ENCODE measurements around the gene UVRAG. TPM values are rescaled to one million over a fixed set of nuclear protein-coding genes. Genes with fewer than 3 reads are reported as not detected.

The UVRAG gene
- total RNA-seq, 1 donor from 2014 or later, result 103 TPM

DNA sequence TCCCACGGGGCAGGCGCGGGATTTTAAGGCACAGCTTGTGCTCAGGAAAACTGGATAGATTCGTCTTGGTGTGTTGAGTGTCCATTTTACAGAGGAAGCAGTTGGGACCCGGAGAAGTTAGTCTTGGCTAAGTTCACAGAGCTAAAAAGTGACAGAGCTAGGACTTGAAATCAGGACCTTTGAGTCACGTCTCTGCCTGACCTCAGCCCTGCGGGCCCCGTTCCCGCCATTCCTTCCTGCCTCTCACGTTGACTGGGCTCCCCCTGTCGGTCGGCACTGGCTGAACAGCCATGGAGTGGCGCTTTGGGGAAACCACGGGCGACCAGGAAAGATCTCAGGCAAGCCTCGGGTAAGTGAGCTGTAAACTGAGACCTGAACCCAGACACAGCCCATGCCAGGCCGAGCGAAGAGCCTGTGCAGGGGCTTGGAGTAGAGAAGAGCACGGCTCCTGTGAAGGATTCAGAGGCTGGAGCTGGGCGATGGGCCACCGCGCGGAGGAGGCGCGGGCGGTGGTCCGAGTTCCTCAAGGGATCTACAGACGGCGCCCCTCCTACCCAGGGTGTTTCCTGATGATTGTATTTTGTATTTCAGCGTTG is 337.2 kb downstream of the UVRAG start:
- peaks cover 22% of the 10 kb centered on the region for H3K4me1 Mint-ChIP-seq
- no peaks in the 10 kb centered on the region for H3K9me3 Mint-ChIP-seq
- DNase-seq (peak; percentile 68), ATAC-seq (ENCODE audit: low read depth) (peak; percentile 88)
- TF ChIP-seq, protein P1, sequence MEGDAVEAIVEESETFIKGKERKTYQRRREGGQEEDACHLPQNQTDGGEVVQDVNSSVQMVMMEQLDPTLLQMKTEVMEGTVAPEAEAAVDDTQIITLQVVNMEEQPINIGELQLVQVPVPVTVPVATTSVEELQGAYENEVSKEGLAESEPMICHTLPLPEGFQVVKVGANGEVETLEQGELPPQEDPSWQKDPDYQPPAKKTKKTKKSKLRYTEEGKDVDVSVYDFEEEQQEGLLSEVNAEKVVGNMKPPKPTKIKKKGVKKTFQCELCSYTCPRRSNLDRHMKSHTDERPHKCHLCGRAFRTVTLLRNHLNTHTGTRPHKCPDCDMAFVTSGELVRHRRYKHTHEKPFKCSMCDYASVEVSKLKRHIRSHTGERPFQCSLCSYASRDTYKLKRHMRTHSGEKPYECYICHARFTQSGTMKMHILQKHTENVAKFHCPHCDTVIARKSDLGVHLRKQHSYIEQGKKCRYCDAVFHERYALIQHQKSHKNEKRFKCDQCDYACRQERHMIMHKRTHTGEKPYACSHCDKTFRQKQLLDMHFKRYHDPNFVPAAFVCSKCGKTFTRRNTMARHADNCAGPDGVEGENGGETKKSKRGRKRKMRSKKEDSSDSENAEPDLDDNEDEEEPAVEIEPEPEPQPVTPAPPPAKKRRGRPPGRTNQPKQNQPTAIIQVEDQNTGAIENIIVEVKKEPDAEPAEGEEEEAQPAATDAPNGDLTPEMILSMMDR (IDR thresholded peaks at IDR 0.05), result no peak
- H3K4me3 Mint-ChIP-seq, result peak overlapping the region; percentile 80
- CTCF ChIA-PET, result interaction anchor here (0.6 to 2.5 kb wide), 27 partner anchors 12 to 446 kb away, joined by 3 to 27 read pairs (median 4); partner anchors contain the start of gene UVRAG
- H3K36me3 Mint-ChIP-seq (ENCODE audit: low read depth), result no peaks in the 10 kb centered on the region
- intact Hi-C loops (cut with micrococcal nuclease), result loop anchor here (1.0 to 5.0 kb wide), 5 partner anchors 55 to 605 kb away; partner anchors contain the start of gene WNT11
- POLR2A ChIA-PET, result interaction anchor here (0.6 to 0.8 kb wide), 3 partner anchors 172 to 271 kb away, joined by 3 to 10 read pairs (median 9); no protein-coding TSS in a partner anchor
- H3K27me3 Mint-ChIP-seq, result no peaks in the 10 kb centered on the region
- peak overlapping the region; percentile 41 for H3K27ac Mint-ChIP-seq

DNA sequence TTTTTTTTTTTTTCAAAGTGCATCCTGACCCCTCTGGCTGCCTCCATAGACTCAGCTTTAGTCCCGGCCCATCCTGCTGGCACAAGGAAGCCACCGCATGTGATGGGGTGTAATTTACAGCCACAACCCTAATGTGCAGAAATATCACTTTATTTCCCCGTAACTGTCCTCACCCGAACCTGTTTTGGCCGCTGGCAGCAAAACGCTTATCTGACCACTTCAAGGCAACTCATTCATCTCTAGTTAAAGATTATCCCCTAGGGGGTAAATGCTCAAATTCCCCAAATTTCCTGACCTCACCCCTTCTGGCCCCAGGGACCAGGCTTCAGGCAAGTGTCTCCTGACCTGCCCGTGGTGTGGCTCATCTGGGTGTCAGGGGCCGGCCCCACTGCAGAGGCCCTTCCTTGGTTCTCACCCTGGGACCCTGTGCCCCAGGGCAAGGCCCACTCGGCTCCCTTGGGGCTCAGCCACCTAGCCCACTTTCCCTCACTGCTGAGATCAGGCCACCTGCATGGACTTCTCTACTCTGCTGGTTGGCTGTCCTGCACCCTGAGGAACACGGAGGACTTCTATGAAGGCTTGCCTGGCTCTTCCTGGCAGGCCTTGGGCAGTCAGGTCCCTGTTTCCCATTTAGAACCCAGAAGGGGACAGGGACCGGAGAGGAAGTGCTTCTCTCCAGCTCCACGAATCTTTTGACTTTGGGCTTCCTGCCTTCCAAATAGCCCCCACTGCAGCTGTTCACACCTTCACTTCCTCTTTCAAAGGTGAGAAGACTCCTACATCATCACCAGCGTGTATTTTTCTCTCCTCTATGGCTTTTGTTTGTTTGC is 337.9 kb downstream of the UVRAG start:
- Mint-ChIP-seq H3K27ac (peak overlapping the region; percentile 46), H3K36me3 (ENCODE audit: low read depth) (no peaks in the 10 kb centered on the region), H3K4me3 (peak overlapping the region; percentile 80), H3K4me1 (peaks cover 22% of the 10 kb centered on the region), H3K9me3 (no peaks in the 10 kb centered on the region), H3K27me3 (no peaks in the 10 kb centered on the region)
- TF ChIP-seq, protein P1 (IDR thresholded peaks at IDR 0.05), result no peak
- POLR2A ChIA-PET, result interaction anchor here (0.6 to 0.8 kb wide), 2 partner anchors 173 to 272 kb away, joined by 3 to 10 read pairs; no protein-coding TSS in a partner anchor
- DNase-seq, result no peak
- ATAC-seq (ENCODE audit: low read depth), result peak; percentile 47
- CTCF ChIA-PET, result interaction anchor here (0.8 to 2.5 kb wide), 19 partner anchors 18 to 447 kb away, joined by 3 to 27 read pairs (median 5); partner anchors contain the start of gene UVRAG
- intact Hi-C loops (cut with micrococcal nuclease), result loop anchor here (1.0 to 5.0 kb wide), 5 partner anchors 54 to 606 kb away; partner anchors contain the start of gene WNT11

DNA sequence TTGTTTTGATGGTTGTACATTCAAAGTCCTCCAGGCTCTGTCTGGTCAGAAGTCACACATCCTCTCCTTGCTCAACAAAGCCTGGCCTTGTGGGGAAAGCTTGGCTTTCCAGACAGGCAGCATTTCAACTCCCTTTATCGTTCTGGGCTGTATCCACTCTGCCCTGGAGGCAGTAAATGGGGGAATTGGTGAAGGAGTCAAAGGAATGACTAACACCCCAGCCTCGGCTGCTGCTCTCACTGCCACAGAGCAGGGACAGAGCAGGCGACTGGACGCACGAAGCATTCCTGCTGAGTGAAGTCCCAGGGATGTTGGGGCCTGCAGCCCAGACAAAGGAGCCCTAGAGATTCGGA is 338.5 kb downstream of the UVRAG start:
- peaks cover 22% of the 10 kb centered on the region for H3K4me1 Mint-ChIP-seq
- TF ChIP-seq, protein P1 (IDR thresholded peaks at IDR 0.05), result no peak
- no peak for ATAC-seq (ENCODE audit: low read depth)
- intact Hi-C loops (cut with micrococcal nuclease), result loop anchor here (2.0 to 5.0 kb wide), 2 partner anchors 54 to 607 kb away; partner anchors contain the start of gene WNT11
- DNase-seq, result no peak
- POLR2A ChIA-PET, result no interaction called here
- CTCF ChIA-PET, result interaction anchor here (2.0 to 2.5 kb wide), 3 partner anchors 54 to 260 kb away, joined by 6 to 17 read pairs (median 11); no protein-coding TSS in a partner anchor
- no peaks in the 10 kb centered on the region for H3K36me3 Mint-ChIP-seq (ENCODE audit: low read depth)
- no peaks in the 10 kb centered on the region for H3K9me3 Mint-ChIP-seq
- H3K4me3 Mint-ChIP-seq, result peak overlapping the region; percentile 80
- H3K27ac Mint-ChIP-seq, result peak overlapping the region; percentile 46
- H3K27me3 Mint-ChIP-seq, result no peaks in the 10 kb centered on the region

GRCh38 chr11:76155500-76156227 is 340.7 kb downstream of the UVRAG start:
- H3K9me3 Mint-ChIP-seq, result no peaks in the 10 kb centered on the region
- peaks cover 22% of the 10 kb centered on the region for H3K4me1 Mint-ChIP-seq
- ATAC-seq (ENCODE audit: low read depth), result no peak
- H3K36me3 Mint-ChIP-seq (ENCODE audit: low read depth), result no peaks in the 10 kb centered on the region
- no peak for DNase-seq
- no peak overlapping the region for H3K4me3 Mint-ChIP-seq
- TF ChIP-seq, protein P1 (IDR thresholded peaks at IDR 0.05), result no peak
- no peaks in the 10 kb centered on the region for H3K27me3 Mint-ChIP-seq
- POLR2A ChIA-PET, result no interaction called here
- intact Hi-C loops (cut with micrococcal nuclease), result no loop called here
- no peak overlapping the region for H3K27ac Mint-ChIP-seq
- CTCF ChIA-PET, result interaction anchor here (0.6 to 1.4 kb wide), 3 partner anchors 52 to 1106 kb away, joined by 3 to 4 read pairs (median 3); no protein-coding TSS in a partner anchor
